Mesenchymal stem cell (in vitro differentiated cells and primary cell): Measurements from ENCODE around the gene UBE2QL1.

Experiments
- DNase-seq: peaks from one replicate; pipeline ENCODE4 v3.0.0-alpha.2; 2013
- H2AFZ ChIP-seq: one replicate; pipeline ENCODE4 v1.6.1; 2013; ENCODE audit warnings: low read depth, mild to moderate bottlenecking, control low read depth, inconsistent platforms, low read length, moderate library complexity
- H2AK5ac ChIP-seq: 2 replicates; pipeline ENCODE4 v1.6.1; 2013; ENCODE audit warnings: low read length, moderate library complexity, mild to moderate bottlenecking, inconsistent platforms; ENCODE audit not compliant: severe bottlenecking
- H2BK120ac ChIP-seq: one replicate; pipeline ENCODE4 v1.6.1; 2013; ENCODE audit warnings: low read depth, mild to moderate bottlenecking, inconsistent platforms, low read length, moderate library complexity
- H2BK12ac ChIP-seq, 2 experiments: one replicate each; pipeline ENCODE4 v1.6.1; 2013; ENCODE audit warnings: inconsistent platforms in 2 of 2, low read length in 2 of 2, mild to moderate bottlenecking in 2 of 2, moderate library complexity in 2 of 2, control low read depth in 1 of 2
- H2BK15ac ChIP-seq: one replicate; pipeline ENCODE4 v1.6.1; 2013; ENCODE audit warnings: mild to moderate bottlenecking, low read depth, inconsistent platforms; ENCODE audit not compliant: poor library complexity, severe bottlenecking
- H2BK5ac ChIP-seq: 2 replicates; pipeline ENCODE4 v1.6.1; 2013; ENCODE audit warnings: low read depth, mild to moderate bottlenecking, low read length, control low read depth, inconsistent platforms; ENCODE audit not compliant: poor library complexity, severe bottlenecking
- H3K14ac ChIP-seq, 2 experiments: one replicate each; pipeline ENCODE4 v1.6.1; 2013; ENCODE audit warnings: inconsistent platforms in 2 of 2, low read length in 2 of 2, control low read depth in 1 of 2, mild to moderate bottlenecking in 1 of 2, moderate library complexity in 1 of 2
- H3K18ac ChIP-seq, 2 experiments: one replicate each; pipeline ENCODE4 v1.6.1; 2013; ENCODE audit warnings: inconsistent platforms in 2 of 2, low read length in 2 of 2, control low read depth in 1 of 2, low read depth in 1 of 2, mild to moderate bottlenecking in 1 of 2
- H3K23ac ChIP-seq, 2 experiments: one replicate each; pipeline ENCODE4 v1.6.1; 2013; ENCODE audit warnings: inconsistent platforms in 2 of 2, low read length in 2 of 2, mild to moderate bottlenecking in 2 of 2, moderate library complexity in 2 of 2, control low read depth in 1 of 2
- H3K27ac ChIP-seq: 2 replicates; pipeline ENCODE4 v1.5.1; 2013; ENCODE audit warnings: mild to moderate bottlenecking, moderate library complexity, low read length, control low read depth, inconsistent platforms; ENCODE audit not compliant: poor library complexity, severe bottlenecking
- H3K27me3 ChIP-seq, 2 experiments: 2 replicates each; pipeline versions ENCODE4 v1.6.1 to v1.7.0; 2013; ENCODE audit warnings: low read length in 2 of 2, mild to moderate bottlenecking in 2 of 2, moderate library complexity in 2 of 2, control low read depth in 1 of 2, inconsistent platforms in 1 of 2; ENCODE audit not compliant: control insufficient read depth in 1 of 2, insufficient read depth in 1 of 2
- H3K36me3 ChIP-seq, 2 experiments: 2 replicates each; pipeline versions ENCODE4 v1.6.1 to v1.7.0; 2013; ENCODE audit warnings: low read length in 2 of 2, control low read depth in 1 of 2, inconsistent platforms in 1 of 2, low read depth in 1 of 2, mild to moderate bottlenecking in 1 of 2; ENCODE audit not compliant: insufficient read depth in 2 of 2, control insufficient read depth in 1 of 2
- H3K4ac ChIP-seq, 2 experiments: one replicate each; pipeline ENCODE4 v1.6.1; 2013; ENCODE audit warnings: inconsistent platforms in 2 of 2, low read length in 2 of 2, mild to moderate bottlenecking in 2 of 2, moderate library complexity in 2 of 2, control low read depth in 1 of 2, low read depth in 1 of 2
- H3K4me1 ChIP-seq: 2 replicates; pipeline ENCODE4 v1.6.1; 2013; ENCODE audit warnings: low read depth, low read length, control low read depth; ENCODE audit not compliant: control insufficient read depth, insufficient read depth
- H3K4me2 ChIP-seq: 2 replicates; pipeline ENCODE4 v1.6.1; 2013; ENCODE audit warnings: low read length, mild to moderate bottlenecking, inconsistent platforms; ENCODE audit not compliant: poor library complexity, severe bottlenecking
- H3K4me3 ChIP-seq, 2 experiments: 2 replicates each; pipeline versions ENCODE4 v1.5.1 to v1.7.0; 2013; ENCODE audit warnings: low read length in 2 of 2, mild to moderate bottlenecking in 2 of 2, control low read depth in 1 of 2, low read depth in 1 of 2; ENCODE audit not compliant: insufficient read depth in 1 of 2
- H3K79me1 ChIP-seq: replicated peaks from 2 replicates; pipeline ENCODE4 v1.6.1; 2013; ENCODE audit warnings: mild to moderate bottlenecking, control low read depth, low read length, inconsistent platforms; ENCODE audit not compliant: poor library complexity, severe bottlenecking
- H3K9ac ChIP-seq: 2 replicates; pipeline ENCODE4 v1.7.0; 2013; ENCODE audit warnings: mild to moderate bottlenecking, low read length, moderate library complexity
- H3K9me3 ChIP-seq: 2 replicates; pipeline ENCODE4 v1.7.0; 2013; ENCODE audit warnings: mild to moderate bottlenecking, low read length; ENCODE audit not compliant: control insufficient read depth
- H4K8ac ChIP-seq: one replicate; pipeline ENCODE4 v1.6.1; 2013; ENCODE audit warnings: inconsistent platforms, mild to moderate bottlenecking, low read length, moderate library complexity
- H4K91ac ChIP-seq: one replicate; pipeline ENCODE4 v1.6.1; 2013; ENCODE audit warnings: mild to moderate bottlenecking, low read length, inconsistent platforms
- WGBS: methylation state at CpG from one replicate; pipeline ENCODE4 v1.1.7; 2013; ENCODE audit warnings: mixed read lengths; 5-methylcytosine and 5-hydroxymethylcytosine counted together

UBE2QL1 gene

DNA sequence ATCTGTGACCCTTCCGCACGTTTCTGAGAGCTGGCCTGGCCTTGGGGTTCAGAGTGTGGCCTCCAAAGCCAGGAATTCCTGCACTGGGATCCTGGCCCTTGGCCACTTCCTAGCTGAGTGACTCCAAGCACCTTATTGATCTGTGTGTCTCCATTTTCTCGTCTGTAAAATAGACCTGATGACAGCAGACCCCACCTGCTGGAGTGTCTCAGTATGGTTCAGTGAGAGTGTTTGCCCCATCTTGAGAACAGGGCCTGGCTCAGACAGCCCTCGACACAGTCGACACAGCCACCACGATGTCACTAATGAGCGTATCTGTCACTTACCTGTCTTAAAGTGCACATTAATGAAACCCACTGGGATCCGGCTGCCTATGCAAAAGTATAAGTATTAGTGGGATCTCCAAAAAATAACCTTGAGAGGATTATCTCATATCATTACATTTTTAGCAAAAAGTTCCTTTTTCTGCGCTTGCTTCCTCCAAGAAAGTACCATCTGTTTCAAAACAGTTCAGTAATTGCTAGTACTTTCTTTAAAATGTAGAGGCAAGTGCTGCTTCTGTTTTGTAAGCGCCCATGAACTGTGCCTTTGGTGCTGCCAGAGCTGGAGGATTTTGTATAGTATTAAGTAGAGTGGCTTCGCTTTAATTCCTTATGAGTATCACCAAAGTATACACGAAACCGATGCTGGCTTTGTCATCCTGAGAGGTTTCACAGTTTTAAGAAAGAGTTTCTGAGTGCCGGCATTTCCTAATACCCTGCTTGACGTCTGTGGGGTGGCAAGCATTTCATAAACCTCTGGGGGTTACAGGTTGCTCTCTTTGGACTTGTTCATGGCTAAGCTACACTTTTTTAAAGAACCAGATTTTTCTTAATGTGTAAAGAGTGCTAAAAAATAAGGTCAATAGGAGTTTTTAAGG, 31.7 kb downstream of the UBE2QL1 start:
- H2BK12ac ChIP-seq = no peak overlapping the region
- WGBS = 79% methylated on average over 14 of the region's 15 CpGs
- no peak overlapping the region for H4K91ac ChIP-seq

DNA sequence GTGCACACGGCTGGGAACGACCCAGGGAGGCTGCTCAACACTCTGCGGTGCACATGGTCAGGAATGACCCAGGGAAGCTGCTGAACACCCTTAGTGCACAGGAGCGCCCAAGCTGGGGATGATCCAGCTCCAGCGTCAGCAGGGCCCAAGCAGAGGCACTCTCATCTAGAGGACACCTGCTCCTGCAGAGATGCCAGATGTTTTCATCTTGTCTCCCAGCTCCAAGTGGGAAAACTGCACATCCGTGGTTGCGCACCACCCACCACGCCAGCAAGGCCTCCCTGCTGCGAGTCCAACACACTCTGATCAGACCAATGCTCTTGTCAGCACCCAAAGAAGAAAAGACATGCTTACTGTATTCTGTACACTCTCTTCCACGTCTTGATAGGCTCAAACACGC, 34.1 kb downstream of the UBE2QL1 start:
- Histone ChIP-seq H2BK12ac (no peak overlapping the region), H3K36me3 (no peaks in the 10 kb centered on the region), H4K91ac (no peak overlapping the region), H3K27me3 (peaks cover 0 to 23% of the 10 kb centered on the region in 2 experiments), H3K4ac (no peak overlapping the region), H3K27ac (no peak overlapping the region), H4K8ac (no peak overlapping the region), H2BK5ac (no peak overlapping the region), H3K14ac (no peak overlapping the region), H2BK15ac (no peak overlapping the region), H3K4me3 (no peak overlapping the region), H3K79me1 (no peaks in the 10 kb centered on the region), H3K4me1 (no peaks in the 10 kb centered on the region), H3K23ac (no peak overlapping the region), H2AK5ac (no peak overlapping the region), H3K9me3 (no peaks in the 10 kb centered on the region), H3K4me2 (no peak overlapping the region), H2BK120ac (no peak overlapping the region), H3K18ac (no peak overlapping the region), H2AFZ (no peak overlapping the region), H3K9ac (no peak overlapping the region)
- DNase-seq = no peak
- WGBS = 81% methylated on average over 11 of the region's 11 CpGs

More for the DNA sequence above, 31.7 kb downstream of the UBE2QL1 start:
- Histone ChIP-seq H3K27me3 (peaks cover 0 to 7% of the 10 kb centered on the region in 2 experiments), H3K4me1 (no peaks in the 10 kb centered on the region), H3K23ac (no peak overlapping the region), H4K8ac (no peak overlapping the region), H2AK5ac (no peak overlapping the region), H3K4ac (no peak overlapping the region), H3K14ac (no peak overlapping the region), H3K18ac (no peak overlapping the region), H3K9ac (no peak overlapping the region), H3K27ac (no peak overlapping the region), H2BK120ac (no peak overlapping the region), H2BK15ac (no peak overlapping the region), H3K9me3 (no peaks in the 10 kb centered on the region), H2AFZ (no peak overlapping the region), H3K4me2 (no peak overlapping the region), H3K36me3 (no peaks in the 10 kb centered on the region), H3K4me3 (no peak overlapping the region), H3K79me1 (no peaks in the 10 kb centered on the region), H2BK5ac (no peak overlapping the region)
- no peak for DNase-seq

DNA sequence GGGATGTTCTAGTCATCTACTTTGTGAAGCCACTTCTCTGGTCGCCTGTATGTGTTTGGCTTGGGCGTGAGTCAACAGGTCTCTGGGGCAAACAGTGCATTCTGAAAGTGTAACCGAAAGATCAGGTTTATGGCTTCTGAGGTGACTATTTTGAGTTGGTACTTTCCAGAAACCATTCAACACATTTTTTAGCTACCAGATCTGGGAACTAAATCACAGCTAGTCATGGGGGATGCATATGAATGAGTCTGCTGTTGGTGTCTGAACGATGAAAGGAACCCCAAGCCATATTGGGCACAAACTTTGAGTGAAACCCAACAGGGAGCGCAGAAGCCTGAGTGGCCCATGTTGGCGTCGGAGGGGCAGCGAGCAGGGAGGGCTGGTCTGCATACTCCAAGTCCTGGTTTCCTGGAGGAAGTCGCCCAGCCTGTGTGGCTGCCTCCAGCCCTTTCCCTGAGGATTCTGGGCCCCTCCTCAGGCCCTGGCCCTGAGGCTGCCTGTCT, 35.3 kb downstream of the UBE2QL1 start:
- Histone ChIP-seq H3K4me2 (no peak overlapping the region), H3K27ac (no peak overlapping the region), H3K9ac (no peak overlapping the region), H3K9me3 (no peaks in the 10 kb centered on the region), H3K4me3 (no peak overlapping the region), H2BK12ac (no peak overlapping the region), H3K27me3 (peaks cover 0 to 20% of the 10 kb centered on the region in 2 experiments), H4K91ac (no peak overlapping the region), H3K18ac (no peak overlapping the region), H2BK120ac (no peak overlapping the region), H4K8ac (no peak overlapping the region), H3K14ac (no peak overlapping the region), H2AFZ (no peak overlapping the region), H3K36me3 (no peaks in the 10 kb centered on the region), H2BK5ac (no peak overlapping the region), H3K4me1 (no peaks in the 10 kb centered on the region), H3K79me1 (no peaks in the 10 kb centered on the region), H2BK15ac (no peak overlapping the region), H2AK5ac (no peak overlapping the region), H3K4ac (no peak overlapping the region), H3K23ac (no peak overlapping the region)
- no peak for DNase-seq
- 84% methylated on average over 8 of the region's 9 CpGs for WGBS

DNA sequence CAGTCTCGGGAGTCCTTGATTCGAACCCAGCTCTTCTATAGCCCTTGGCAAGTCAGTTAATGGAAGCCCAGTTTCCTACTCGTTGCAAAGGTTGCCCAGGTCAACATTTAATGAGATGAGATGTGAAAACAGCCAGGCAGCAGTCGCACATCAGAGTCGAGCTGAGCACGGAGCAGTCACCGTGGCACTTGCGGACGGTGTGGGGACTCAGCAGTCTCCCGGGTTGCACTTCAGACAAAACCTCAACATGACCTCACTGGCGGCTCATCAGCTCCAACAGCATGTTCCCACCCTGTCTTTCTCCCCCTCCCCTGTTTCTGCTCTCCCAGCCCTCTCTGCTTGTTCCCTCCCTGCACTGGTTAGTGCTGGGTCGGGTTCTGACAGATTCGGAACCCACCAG, 35.8 kb downstream of the UBE2QL1 start:
- Histone ChIP-seq H2BK5ac (no peak overlapping the region), H4K8ac (no peak overlapping the region), H2BK15ac (no peak overlapping the region), H3K27me3 (peaks cover 0 to 18% of the 10 kb centered on the region in 2 experiments), H3K27ac (no peak overlapping the region), H3K79me1 (no peaks in the 10 kb centered on the region), H4K91ac (no peak overlapping the region), H3K9me3 (no peaks in the 10 kb centered on the region), H3K18ac (no peak overlapping the region), H3K4me1 (no peaks in the 10 kb centered on the region), H3K23ac (no peak overlapping the region), H3K14ac (no peak overlapping the region), H3K4me2 (no peak overlapping the region), H2AK5ac (no peak overlapping the region), H2BK12ac (no peak overlapping the region), H2AFZ (no peak overlapping the region), H3K4me3 (no peak overlapping the region), H3K36me3 (no peaks in the 10 kb centered on the region), H3K4ac (no peak overlapping the region), H2BK120ac (no peak overlapping the region), H3K9ac (no peak overlapping the region)
- 80% methylated on average over 13 of the region's 13 CpGs for WGBS
- no peak for DNase-seq
